M059J (cell line): ENCODE results near the gene VWA5B1. TPM values are rescaled to one million over a fixed set of nuclear protein-coding genes. Genes with fewer than 3 reads are reported as not detected.
A peak's percentile ranks its signal among the peaks of the same experiment; 100 is the strongest.
"Not testable (repeated sequence)": the region's sequence is repeated elsewhere in the genome, so short reads cannot be mapped to it uniquely, and the experiment has no call there.

Experiments used
- DNase-seq: peaks from one replicate; pipeline ENCODE4 v3.0.0-alpha.2; 2012; ENCODE audit warnings: low read depth
- total RNA-seq: library from RNA; depleted of rRNA; stranded (reverse); fragments of >200 nt; shearing (Covaris generic); gene quantifications from 2 replicates; pipeline ENCODE4 v1.2.3, GENCODE V29; 2014

The VWA5B1 gene
- total RNA-seq, 1 experiment from 2014 or later = not detected

- peak; percentile 85 for DNase-seq
Measured at GRCh38 chr1:20279509-20279908, 11.2 kb upstream of the VWA5B1 start.

- DNase-seq = peak; percentile 42
Measured at GRCh38 chr1:20280341-20280740, 10.3 kb upstream of the VWA5B1 start.

- DNase-seq = peak; percentile 53
Measured at GRCh38 chr1:20280906-20281305, 9.8 kb upstream of the VWA5B1 start.

GRCh38 chr1:20281801-20282200 lies 8.9 kb upstream of the VWA5B1 start:
- DNase-seq = peak; percentile 60

- DNase-seq = no peak
Measured at GRCh38 chr1:20282533-20282932, 8.1 kb upstream of the VWA5B1 start.

GRCh38 chr1:20284046-20284445 lies 6.6 kb upstream of the VWA5B1 start:
- DNase-seq = no peak

GRCh38 chr1:20284625-20285024 lies 6.0 kb upstream of the VWA5B1 start:
- DNase-seq = no peak

- DNase-seq = no peak
Measured at GRCh38 chr1:20285510-20285909, 5.2 kb upstream of the VWA5B1 start.

- not testable (repeated sequence) for DNase-seq
Measured at GRCh38 chr1:20287696-20288095, 3.0 kb upstream of the VWA5B1 start.

GRCh38 chr1:20291645-20292084 lies 990 bp downstream of the VWA5B1 start:
- DNase-seq = no peak

- DNase-seq = no peak
Measured at GRCh38 chr1:20298626-20299025, 8.0 kb downstream of the VWA5B1 start.

- no peak for DNase-seq
Measured at GRCh38 chr1:20301463-20302107, 10.9 kb downstream of the VWA5B1 start.

- DNase-seq = peak; percentile 20
Measured at GRCh38 chr1:20302108-20302471, 11.4 kb downstream of the VWA5B1 start.

- DNase-seq = no peak
Measured at GRCh38 chr1:20307026-20307425, 16.4 kb downstream of the VWA5B1 start.

- no peak for DNase-seq
Measured at GRCh38 chr1:20308569-20308968, 17.9 kb downstream of the VWA5B1 start.

GRCh38 chr1:20311289-20311688 lies 20.6 kb downstream of the VWA5B1 start:
- no peak for DNase-seq

- DNase-seq = no peak
Measured at GRCh38 chr1:20312310-20312709, 21.6 kb downstream of the VWA5B1 start.

GRCh38 chr1:20312818-20313217 lies 22.1 kb downstream of the VWA5B1 start:
- no peak for DNase-seq

- DNase-seq = no peak
Measured at GRCh38 chr1:20317471-20317870, 26.8 kb downstream of the VWA5B1 start.

- no peak for DNase-seq
Measured at GRCh38 chr1:20318521-20318920, 27.8 kb downstream of the VWA5B1 start.

GRCh38 chr1:20318971-20319370 lies 28.3 kb downstream of the VWA5B1 start:
- no peak for DNase-seq

- no peak for DNase-seq
Measured at GRCh38 chr1:20319456-20320220, 29.0 kb downstream of the VWA5B1 start.

- DNase-seq = no peak
Measured at GRCh38 chr1:20320704-20321103, 30.0 kb downstream of the VWA5B1 start.
